Brain pericyte (primary cell): ENCODE data around the gene AP3S2.
"Not testable (repeated sequence)": the region's sequence is repeated elsewhere in the genome, so short reads cannot be mapped to it uniquely, and the experiment has no call there.

Experiments
- DNase-seq: peaks from one replicate; pipeline ENCODE4 v3.0.0-alpha.2; 2012; ENCODE audit warnings: low read depth, low spot score

The AP3S2 gene

DNA sequence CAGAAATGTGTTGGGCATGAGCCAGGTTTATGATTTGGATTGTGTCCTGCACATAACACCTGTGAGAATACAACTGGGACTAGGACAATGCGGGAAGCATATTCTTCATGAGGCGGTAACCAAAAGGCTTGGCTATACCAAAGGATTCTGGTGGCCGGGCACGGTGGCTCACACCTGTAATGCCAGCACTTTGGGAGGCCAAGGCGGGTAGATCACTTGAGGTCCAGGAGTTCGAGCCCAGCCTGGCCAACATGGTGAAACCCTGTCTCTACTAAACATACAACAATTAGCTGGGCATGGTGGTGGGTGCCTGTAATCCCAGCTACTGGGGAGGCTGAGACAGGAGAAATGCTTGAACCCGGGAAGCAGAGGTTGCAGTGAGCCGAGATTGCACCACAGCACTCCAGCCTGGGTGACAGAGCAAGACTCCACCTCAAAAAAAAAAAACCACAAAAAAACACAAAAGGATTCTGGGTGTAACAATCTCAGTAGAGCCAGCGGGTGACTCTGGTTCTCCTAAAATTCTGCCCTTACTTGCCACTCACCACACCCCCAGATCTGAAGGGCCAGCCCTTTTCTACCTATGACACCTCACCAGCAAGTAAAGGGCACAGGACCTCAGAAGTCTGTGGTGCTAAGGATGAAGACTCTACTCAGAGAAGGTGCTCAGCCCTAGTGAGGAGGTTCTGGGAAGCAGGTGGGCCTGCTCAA is 59.2 kb downstream of the AP3S2 start:
- DNase-seq, result not testable (repeated sequence)

DNA sequence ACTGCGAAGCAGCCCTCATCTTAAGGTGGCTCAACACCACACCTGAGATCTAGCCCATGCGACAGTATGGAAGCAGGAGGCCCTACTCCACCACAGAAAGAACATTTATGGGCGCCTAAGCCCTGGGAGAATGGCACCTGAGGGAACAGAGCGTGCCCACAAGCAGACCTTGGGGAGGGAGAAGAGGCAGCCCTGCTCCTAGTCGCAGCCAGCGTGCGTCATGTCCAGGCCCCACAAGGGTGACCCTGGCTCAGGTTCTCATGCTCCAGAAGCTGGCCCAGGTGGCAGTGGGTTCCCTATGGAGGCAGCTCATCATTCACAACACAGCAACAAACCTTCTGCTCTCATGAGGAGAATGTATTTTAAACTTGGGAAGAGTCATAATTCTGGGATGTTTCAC is 59.8 kb downstream of the AP3S2 start:
- no peak for DNase-seq

DNA sequence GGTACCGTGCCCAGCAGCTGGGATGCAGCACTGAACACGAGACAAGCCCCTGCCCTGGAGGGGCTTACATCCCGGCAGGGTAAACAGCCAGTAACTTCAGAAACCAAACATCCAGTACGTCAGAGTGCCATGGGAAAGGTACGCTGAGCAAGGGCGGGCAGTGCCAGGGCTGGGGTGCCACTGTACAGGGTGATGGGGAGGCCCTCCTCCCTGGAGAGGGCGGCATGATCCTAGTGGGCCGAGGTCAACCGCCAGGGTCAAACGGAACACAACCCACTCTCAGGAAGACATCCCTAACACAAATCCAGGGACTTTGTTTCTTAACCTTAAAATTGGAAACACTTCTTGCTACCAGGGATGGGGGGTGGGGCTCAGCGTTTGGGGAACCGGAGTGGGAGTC is 63.2 kb downstream of the AP3S2 start:
- no peak for DNase-seq

DNA sequence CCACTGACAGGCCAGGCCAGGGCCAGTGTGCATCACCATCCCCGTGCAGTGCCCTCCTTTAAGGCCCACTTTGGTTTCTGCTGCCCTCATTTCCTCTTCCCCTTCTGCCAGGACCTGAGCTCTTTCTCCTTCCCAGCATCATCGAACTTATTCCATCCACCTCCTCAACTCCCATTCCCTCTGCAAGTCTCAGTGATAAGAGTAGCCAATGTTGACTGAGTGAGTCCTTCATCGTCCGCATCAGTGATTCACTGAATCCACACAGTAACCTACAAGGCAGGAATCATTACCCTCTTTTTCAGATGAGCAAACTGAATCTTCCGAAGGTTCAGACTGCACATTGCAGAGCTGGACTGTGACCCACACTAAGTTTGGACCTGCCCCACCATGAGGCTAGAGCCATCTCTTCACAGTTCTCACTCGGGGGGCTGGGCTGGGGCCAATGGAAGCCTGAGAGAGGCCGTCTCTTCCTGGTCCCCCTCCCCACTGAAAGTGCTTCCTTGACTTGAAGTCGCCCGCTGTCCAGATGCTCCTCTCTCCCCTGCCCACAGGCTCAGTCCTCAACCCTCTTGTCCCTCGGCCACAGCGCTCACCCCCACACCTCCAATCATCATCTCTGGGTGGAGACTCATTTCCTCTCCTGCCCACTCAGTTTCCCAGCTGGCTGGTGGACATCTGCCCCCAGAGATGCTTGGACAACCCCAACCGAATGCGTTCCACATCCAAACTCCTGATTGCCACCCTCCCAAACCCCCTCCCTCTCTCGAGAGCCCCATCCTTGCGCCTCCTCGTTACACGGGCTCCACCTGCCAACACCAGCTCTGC is 64.0 kb downstream of the AP3S2 start:
- DNase-seq, result no peak

DNA sequence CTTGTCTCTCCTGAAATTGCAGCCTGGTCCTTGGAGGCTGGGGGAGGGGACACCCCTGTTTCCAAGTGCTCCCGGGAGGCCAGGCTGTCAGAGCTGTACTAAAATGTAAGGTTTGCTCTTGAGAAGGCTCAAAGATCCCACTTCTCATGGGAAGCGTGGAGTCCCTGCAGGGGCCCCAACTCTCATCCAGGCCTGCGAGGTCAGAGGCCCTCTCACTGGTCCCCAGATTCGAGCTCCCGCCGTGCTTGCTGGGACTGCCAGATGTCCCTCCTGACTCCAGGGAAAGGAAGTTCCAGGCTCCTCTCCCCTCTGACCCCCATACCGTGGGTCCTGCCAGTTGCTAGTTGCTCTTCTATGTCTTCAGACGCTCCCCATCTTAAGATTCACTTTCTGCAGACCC is 64.6 kb downstream of the AP3S2 start:
- DNase-seq, result no peak

DNA sequence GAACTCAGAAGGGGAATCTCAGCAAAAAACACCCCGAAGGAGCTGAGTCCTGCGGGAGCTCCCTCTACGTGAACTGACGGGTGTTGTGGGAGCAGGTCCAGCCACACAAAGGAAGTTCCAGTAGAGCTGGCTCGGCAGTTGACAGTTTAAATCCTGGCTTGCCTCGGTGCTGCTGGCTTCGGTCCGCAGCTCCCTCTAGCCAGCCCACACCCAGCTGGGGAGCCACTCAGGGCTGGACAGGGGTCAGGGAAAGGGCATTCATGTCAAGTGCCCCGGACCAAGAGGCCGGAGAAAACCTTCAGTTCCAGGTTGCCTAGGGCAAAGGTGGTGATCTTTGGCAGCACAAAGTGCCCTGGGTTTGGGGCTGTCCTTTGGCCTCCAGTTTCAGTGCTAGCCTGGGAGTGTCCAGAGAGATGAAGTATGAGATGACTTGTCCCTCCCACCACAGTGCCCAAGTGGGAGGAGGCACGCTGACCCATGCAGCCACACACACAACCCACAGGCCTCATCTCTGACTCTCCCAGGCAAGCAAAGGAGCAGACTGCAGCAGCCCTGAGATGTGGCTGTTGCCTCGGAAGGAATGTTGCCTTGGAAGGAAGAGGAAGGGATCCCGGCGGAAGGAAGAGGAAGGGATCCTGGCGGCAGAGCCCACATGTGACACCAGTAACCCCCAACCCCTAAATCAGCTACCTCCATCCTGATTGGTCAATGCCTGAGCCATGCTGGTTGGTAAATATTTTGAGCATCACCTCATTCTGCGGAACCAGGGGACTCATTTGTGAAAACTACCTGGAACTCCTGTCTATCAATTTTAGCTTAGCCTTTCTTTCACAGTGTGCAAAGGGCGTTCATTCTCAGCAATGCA is 65.3 kb downstream of the AP3S2 start:
- no peak for DNase-seq

DNA sequence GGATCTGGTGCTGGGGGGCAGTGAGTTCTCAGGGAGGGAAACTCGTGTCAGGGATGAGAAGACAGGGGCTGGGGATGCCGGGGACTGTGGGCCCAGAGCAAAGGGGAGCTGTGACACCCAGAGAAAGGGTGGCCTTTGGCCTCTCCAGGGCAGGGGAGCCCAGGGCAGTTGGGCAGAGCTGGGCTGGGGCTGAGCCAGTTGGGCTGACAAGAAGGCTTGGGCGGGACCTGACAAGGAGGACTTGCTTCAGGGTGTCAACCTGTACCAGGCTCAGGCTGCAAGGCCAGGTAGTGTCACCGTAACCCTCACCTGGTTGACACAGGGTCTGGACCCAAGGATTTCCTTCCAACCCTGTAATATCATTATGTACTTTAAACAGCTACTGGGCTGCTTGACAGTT is 66.0 kb downstream of the AP3S2 start:
- no peak for DNase-seq

DNA sequence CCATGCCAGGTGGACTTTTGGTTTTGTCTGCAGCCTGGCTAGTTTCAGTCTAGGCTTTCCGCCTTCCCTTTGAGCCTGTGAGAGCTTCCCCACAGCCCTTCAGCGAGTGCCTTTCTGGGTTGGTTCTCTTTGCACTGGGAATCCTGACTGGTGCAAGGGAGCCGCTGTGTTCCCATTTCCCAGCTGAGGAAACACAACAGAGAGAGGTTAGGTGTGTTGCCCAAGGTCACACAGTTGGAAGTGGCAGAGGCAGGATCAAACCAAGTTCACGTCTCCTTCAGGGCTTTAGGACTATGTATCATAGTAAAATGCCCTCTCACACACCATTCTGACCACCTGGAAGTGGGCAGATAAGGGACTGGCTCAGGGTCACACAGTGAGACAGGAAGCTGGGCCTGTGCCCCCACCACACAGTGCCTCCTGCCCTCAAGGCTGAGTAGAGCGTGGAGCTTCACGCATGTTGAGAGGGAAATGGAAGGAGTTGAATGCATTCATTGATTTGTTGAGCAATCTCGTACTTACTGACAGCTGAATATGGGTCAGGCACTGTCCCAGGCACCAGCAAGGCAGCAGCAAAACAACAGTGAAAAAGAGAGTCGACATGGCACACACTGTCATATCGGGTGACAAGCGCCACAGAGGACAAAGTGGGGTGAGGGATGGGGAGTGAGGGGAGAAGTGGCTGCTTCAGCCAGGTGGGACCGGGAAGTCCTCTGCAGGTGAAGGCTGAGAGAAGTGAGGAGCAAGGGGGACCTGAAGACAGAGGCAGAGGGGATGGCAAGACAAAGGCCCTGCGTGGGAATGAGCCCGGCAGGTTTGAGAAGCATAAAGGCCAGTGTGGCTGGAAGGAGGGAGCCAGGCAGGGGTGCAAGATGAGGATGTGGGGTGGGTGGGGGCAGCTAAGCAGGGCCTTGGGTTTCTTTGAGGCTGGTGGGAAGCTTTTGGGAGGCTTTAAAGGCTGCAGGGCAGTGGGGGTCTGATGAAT is 66.8 kb downstream of the AP3S2 start:
- no peak for DNase-seq

DNA sequence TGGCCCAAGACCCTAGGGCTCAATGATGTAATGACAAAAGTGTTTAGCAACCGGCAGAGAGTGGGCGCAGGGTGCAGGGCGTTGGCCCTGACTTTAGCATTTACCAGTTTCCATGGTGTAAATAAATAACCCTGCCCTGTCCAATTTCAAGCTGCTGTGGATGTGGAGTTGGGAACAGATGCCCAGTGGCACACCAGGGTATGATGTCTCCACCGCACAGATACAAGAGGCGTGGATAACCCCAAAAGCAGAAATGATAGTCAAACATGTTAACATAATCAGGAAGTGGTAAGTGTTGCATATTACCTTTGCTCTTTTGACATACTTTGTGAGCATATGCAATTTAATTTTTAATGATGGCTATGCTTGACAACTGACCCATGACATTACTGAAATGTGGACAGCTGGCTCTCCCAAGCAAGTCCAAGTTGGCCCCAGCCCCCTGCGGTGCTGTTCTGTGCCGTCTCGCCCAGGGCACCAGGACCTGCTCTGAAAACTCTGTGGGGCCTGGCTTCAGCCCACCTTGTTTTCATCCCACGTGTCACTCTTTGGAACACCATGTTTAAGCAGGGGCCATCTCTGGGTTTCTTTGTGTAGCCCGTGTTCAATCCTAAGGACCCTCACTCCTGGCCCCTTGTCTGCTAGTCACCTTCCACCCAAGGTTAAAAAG is 68.4 kb downstream of the AP3S2 start:
- DNase-seq, result no peak

DNA sequence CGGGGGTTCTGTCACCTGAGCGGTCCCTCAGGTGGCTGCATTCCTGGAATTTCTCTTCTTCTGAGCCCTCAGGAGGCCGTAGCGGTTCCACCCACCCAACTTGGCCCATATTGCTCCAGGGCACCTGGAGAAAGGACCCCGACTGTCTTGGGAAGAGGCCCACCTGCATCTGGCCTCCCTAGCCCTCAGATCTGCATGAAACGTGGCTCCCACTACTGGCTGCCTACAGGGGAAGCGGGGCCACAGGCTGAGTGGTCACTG is 69.3 kb downstream of the AP3S2 start:
- DNase-seq, result no peak

DNA sequence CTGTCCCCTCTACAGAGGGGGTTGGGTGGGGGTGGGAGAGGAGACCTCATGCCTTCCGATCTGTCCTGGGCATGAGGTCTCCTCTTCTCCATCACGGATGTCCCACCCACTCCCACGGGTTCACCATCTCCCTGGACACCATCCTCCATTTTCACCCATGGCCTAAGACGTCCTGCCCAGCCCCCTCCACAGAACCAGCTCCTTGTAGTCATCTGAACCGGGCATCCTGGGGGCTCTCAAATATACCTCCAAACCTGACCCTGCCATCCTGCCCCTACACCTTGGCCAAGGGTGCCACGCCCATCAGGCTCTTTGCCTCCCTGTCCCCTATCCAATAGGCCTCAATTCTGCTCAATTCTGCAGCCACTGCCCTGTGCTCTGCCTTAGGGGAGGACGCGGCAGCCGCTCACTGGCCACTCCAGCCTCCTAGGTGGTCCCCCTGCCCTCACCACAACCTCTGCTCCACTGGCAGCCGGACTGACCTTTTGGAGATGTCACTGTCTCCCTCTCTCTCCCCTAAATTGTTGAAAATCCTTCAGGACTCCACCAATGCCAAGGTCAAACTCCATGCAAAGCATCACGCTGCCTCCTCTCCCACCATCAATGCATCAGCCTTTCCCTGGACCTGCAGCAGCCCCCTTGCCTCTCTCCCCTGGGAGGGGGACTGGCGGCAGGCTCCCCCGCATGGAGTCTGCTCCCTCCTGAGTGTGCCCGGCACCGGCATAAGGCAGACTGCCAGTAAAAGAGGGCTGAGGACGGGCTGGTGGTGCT is 69.8 kb downstream of the AP3S2 start:
- DNase-seq, result no peak

DNA sequence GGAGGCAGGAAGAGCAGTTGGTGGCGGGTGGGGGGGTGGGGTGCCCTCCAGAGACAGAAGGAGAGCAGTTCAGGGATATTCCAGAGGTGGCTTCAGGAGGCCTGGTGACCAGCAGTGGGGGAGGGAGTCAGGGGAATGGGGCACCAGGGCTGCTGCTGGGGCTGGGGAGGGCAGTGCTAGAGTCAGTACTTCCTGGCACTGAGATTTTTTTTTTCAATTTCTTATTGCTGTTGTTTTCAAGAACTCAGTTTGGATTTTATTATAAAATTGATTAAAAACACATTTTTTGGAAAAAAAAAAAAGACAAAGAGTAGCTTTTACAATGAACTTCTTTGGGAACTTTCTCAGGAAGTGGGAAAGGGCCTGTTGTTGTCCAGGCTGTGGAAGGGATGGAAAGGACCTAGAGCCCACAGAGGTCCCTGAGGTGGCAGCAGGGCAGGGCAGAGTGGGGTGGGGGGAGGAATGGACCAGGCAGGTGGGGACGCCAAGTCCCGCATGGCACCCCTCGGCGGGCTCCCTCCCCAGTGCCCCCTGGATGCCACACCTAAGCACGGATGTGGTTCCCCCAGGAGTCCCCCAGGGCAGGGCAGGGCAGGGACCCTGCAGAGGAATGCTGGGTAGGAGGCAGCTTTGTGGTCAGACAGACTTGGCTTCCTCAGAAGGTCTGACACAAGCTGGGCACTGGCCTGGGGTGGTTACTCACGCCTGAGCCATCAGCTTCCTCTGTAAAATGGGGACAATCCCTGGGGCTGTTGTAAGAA is 70.7 kb downstream of the AP3S2 start:
- DNase-seq, result no peak

DNA sequence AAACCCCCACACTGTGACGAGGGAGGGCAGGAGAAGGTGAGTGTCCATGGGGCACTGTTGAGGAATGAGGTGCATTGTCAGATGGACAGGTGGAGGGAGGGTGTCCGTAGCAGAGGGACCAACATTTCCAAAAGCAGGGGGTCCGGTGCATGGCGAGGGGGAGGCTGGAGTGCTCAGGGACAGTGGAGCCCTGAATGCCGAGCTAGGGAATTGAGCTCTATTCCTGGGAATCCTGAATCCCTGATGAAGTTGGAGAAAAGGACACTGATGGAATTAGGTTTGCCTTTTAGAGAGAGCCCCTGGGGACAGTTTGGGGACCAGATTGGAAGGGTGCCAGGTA is 71.2 kb downstream of the AP3S2 start:
- DNase-seq, result no peak

DNA sequence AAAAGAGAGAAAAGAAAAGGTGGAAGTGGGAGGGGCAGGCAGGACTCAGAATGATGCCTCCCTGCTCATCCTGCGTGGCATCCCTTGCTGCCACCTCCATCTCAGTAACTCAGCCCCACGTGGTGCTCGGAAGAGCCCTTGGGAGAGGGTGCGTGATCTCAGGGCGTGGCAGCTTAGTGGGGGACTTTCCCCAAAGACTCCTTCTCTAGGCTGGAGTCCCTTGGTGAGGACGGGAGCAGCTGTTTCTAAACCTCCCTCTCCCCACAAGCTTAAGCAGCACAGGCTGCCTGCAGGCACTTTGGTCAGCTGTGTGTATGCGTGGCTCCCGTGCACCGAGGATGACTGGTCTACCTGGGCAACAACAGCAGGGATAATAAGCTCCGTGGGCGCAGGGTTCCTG is 71.8 kb downstream of the AP3S2 start:
- no peak for DNase-seq

DNA sequence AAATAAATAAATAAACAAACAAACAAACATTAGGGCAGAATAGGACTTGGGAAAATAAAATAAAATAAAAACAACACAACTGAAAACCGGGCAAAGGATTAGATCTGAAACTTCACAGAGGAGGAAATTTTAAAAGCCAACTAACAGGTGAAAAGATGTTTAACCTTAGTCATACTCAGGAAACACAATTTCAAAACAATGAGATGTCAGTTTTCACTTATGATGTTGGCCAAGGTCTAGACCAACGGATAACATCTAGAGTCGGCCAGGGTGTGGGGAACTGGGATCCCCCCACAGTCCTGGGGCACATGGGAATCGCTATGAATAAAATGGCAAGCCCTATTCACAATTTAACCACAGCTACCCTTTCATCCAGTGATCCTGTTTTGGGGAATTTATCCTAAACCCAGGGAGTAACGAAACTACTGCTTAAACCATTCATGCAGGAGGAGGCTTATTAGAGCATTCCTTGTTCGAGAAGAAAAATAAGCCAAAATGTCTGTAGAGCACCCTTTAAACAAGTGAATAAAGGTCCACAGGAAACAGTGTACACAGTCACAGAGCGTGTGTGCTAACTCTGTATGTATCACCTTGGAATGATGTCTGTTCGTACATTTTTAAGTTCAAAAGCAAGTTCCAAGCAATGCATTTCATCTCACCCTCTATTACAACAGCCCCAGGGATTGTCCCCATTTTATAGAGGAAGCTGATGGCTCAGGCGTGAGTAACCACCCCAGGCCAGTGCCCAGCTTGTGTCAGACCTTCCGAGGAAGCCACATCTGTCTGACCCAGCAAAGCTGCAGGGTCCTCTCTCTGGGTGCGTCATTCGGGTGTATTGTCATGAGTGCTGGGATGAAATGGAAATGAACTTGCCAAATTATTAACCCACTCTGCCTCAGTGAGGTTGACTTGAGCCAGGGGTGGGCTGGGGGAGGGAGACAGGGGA is 72.9 kb downstream of the AP3S2 start:
- no peak for DNase-seq

DNA sequence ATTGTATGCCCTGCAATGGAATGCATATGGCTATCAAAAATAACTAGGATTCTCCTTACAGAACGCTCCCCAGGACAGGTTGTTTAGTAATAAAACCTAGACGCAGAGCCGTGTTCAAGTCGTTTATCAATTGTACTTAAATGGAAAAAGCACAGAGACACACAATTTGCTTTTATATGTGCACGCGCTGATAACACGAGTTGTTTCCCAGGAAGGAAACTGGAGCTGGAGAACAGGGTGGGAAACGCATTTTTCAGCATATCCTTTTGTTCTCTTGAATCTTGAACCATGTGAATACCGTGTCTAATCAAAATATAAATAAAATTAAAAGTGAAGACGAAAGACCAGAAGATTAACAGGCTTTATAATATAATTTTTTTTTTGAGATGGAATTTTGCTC is 75.5 kb downstream of the AP3S2 start:
- no peak for DNase-seq

DNA sequence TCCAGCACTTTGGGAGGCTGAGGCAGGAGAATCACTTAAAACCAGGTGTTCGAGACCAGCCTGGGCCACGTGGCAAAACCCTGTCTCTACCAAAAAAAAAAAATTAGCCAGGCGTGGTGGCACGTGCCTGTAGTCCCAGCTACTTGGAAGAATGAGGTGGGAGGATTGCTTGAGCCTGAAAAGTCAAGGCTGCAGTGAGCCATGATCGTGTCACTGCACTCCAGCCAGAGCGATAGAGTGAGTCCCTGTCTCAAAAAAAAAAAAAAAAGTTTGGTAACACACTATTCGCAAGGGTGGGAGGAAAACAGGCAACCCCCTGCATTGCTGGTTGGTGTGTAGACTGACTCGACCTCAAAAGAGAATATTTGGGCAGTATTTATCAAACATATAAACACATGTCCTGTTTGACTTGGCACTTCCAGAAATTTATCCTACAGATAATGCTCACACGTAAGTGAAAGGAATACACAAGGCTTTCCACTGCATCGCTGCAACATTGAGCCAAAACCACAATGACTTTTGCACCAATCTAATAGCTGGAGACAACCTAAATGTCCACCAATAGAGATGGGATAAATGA is 76.0 kb downstream of the AP3S2 start:
- no peak for DNase-seq

DNA sequence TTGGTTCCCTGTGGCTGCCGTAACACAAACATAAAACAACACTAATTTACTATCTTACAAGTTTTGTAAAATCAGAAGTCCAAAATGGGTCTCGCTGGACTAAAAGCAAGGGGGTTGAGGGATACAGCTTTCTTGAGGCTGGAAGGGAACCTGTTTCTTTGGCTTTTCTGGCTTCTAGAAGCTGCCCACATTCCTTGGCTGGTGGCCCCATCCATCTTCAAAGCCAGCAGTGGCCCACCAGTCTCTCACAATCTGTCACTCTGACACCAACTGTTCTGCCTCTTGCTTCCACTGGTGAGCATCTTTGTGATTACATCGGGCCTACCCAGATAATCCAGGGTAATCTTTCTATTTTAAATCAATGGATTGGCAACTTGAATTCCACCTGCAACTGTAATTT is 78.0 kb downstream of the AP3S2 start:
- DNase-seq, result no peak
